Stimulated activated naive CD8-positive, alpha-beta T cell treated with anti-CD3 and anti-CD28 coated beads, Interleukin-15, Interleukin-2, amounts not matched to agents 100 U/mL and 50 U/mL, for 24 hours (primary cell): ENCODE measurements around the gene CARMIL1.
"Not testable (repeated sequence)": the region's sequence is repeated elsewhere in the genome, so short reads cannot be mapped to it uniquely, and the experiment has no call there.

Experiments
- ATAC-seq: fragments of 150-1000 bp; cut with Tn5 transposase; one replicate; pipeline ENCODE4 v1.10.0; 2021
- DNase-seq: peaks from one replicate; pipeline ENCODE4 v3.0.0; 2021

Gene CARMIL1

DNA sequence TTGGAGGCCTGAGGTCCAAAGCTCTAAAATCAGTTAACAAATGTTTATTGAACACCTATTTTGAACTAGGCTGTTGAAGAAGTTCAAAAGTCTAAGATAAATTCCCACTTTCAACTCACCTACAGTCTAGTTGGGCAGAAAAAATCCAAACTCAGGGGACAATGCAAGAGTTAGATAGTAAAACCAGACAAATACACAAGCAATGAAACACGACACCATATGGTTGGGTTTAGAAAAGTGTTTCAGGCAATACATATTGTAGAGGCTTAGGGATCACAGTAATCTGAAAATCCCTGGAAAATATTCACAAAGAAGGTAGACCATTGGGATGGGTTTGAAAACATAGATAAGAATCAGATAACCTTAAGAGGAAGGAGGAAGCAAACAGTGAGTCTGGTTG is 1.3 kb upstream of the CARMIL1 start:
- DNase-seq, result no peak
- no peak for ATAC-seq

DNA sequence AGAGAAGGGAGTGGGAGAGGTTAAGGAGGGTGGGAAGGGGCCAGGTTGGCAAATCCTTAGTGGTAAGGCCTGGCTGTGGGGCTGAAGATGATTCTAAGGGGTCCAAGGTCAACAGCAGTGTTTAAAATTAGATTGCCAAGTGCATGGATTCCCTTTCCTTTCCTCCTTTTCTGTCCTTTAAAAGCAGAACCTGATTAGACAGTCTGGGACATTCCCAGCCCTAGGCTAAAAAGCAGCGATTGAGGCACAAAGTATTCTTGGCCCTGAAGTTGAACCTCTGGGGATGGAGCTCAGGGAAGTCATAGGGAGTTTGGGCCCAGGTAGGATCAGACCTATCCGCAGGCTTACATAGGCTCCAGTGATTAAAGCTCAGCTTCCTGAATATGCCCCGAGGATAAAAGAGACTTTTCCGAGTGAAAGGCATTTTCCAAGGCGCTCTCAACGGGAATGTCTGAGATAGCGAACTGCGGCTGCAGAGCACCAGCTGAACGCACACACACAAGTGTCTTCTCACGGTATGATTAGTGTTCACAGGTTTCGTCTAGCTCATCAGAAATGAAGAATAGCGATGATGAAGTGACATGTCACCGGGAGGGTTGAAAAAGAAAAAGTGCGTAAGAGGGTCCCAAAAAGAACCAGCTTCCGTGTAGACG is 787 bp upstream of the CARMIL1 start:
- DNase-seq, result no peak
- ATAC-seq, result peak; percentile 29

DNA sequence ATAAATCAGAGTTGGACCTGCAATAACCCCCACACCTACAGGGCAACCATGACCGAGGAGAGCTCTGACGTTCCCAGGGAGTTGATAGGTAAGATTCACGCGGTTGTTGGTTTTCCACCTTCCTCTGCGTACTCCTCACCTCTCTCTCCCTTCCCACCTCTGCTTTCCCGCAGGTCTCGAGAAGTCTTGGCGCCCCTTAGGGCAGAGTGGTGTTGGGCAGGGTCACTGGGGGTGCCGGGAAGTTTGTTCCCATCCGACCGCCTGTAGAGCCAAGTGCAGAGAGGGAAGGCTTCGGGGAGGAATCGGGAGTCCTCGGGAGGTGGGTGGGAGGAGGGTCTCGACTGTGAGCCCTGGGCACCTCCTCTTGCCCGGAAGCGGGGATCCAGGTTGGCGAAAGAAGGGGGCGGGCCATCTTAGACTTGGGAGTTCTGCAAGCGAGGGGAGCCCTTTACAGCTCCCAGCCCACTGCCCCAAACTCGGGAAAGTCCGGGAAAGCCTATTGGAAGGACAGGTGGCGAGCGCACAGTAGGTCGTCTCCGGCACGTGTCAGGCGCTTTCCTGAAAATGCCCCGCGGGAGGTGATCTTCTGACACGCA is 672 bp downstream of the CARMIL1 start:
- DNase-seq, result peak; percentile 22
- ATAC-seq, result no peak

DNA sequence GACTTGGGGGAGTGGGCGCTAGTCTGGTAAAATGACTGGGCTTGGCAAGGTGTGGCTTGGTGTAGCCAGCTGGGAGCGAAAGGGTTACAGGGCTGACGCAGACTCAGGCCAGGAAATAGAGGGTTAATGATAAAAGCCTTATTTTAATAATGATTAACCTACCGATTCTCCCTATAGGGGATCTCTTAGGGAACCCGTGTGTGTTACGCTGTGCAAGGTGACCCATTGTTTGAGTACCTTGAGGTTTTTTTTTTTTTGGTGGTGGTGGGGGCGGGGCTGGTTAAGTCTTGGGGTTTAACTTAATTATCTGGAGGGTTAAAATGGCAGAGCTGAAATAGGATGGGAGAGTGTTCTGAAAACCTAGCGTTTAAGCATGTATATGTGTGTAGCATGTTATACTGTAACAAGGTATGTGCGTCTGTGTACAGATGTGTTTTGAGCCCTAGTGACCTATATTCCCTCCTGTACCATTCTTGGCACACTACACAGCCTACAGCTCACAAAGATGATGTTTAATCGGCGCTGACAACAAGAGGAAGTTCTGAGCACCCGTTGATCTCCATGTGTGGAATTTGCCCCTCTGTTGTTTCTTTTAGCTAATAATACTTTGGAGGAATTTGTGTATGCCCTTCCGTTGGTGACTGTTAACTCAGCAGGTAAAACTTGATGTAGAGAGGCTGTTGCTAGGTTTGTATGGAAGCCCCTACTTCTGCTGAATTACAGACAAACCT is 1.3 kb downstream of the CARMIL1 start:
- no peak for ATAC-seq
- DNase-seq, result peak; percentile 24

DNA sequence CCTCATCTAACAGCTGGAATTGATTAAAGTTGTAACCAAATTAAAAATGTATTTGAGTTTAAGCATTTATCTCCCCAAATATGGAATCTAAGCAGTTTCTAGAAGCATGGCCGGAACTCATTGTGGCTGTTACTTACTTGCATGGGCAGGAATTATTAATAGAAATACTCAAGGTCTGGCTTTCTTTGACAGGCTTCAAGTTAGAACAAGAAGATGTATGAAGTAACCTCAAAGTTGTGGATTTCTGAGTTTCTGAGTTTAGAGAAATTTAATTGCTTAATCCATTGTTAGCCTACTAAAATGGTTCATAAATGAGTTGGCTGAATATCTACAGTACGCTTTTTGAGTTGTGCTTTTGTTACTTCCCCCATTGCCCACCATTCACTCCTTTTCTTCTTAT is 7.7 kb downstream of the CARMIL1 start:
- DNase-seq (no peak), ATAC-seq (no peak)

DNA sequence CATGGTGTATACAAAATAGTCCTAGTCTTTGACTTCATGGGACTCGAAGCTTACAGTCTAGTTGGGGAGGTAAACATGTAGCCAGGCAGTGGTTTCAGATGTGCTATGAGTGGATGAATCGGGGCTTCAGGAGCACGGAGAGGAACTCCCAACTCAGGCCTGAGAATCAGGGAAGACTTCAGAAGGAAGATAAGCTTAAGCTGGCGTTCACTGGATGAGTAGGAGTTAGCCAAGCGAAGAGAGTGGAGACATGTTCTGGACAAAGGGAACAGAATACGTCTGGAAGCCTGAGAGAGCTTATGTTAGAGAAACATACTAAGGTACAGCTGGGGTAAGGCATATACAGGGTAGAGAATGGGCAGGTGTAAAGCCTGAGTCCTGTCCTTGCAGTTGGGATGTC is 8.8 kb downstream of the CARMIL1 start:
- DNase-seq, result no peak
- no peak for ATAC-seq

DNA sequence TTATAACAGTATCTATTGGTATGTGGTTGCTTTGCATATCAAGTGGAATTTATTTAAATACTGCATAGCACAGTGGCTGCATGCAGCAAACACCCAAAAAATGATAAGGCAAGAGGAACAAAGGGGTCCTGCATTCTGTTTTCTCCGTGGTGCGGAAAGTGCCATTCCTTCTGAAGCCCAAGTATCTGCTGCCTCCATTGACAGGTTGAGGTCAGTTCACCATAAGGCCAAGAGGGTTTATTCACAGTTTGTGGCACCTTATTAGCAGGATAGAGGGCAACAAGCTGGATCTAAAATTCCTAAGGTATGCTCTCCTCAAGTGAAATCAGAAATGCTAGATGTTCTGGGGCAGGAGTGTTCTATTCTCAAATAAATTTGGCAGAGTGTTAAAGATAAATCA is 9.3 kb downstream of the CARMIL1 start:
- ATAC-seq (no peak), DNase-seq (no peak)

DNA sequence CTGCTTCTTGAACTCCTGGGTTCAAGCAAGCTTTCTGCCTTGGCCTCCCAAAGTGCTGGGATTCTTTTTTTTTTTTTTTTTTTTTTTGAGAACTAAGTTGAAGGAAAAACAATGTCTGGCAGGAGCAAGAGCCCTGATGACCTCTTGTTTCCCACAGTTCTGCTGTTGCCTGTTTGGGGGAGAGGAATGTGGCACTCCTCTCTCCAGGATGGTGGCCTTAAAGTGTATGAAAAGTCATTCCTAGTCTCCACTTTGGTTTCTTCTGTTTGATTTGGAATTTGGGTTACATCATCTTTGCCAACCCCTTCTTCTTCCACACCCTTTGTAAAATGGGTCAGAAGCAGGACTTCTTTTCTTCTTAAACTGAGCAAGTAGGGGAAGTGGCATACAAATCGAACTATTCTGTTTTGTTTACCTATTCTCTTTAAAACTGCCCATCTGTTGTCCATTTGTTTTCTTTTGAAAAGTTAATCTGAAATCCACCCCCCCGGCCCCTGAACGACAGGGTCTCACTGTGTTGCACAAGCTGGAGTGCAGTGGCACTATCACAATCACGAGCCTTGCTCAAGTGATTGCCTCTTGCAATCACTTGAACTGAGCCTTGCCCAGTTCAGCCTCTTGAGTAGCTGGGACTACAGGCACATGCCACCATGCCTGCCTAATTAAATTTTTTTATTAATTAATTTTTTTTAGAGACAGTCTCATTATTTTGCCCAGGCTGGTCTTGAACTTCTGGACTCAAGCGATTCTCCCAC is 11.3 kb downstream of the CARMIL1 start:
- DNase-seq (no peak), ATAC-seq (no peak)

DNA sequence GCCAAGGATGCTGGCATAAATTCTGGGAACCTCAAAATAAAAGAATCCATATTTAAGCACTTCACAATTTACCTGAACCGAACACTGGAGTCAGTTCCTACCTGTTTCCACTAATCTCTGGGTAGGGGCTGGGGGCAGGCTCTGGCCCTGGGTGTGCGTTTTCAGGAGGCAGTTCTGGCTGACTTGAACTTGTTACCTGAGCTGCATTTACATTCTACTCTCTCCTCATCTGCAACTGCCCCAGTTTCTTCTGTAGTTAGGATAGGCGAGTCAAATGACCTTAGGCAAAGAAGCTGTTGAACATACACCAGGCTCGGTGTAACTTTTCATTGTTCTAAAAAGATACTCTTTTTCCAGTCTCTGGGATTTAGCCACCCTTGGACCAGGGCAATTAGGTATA is 13.2 kb downstream of the CARMIL1 start:
- ATAC-seq (no peak), DNase-seq (no peak)

DNA sequence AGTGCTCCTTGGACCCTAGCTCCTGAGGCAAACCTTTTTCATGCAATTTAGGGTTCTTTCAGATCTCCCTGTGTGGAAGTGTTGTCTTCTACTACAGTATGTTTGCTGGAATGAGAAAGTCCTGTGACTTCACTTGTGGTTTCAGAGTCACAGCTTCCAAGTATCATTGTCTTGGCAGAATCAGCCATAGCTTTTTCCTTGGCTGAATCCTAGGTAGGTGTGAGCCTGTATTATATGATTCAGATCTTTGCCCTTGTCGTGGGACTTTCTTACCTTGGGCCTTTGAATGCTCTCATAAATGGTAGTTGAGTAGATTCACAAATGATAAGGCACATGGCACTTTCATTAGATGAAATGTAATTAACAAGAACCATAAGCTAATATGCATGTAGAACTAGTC is 16.5 kb downstream of the CARMIL1 start:
- no peak for DNase-seq
- no peak for ATAC-seq

DNA sequence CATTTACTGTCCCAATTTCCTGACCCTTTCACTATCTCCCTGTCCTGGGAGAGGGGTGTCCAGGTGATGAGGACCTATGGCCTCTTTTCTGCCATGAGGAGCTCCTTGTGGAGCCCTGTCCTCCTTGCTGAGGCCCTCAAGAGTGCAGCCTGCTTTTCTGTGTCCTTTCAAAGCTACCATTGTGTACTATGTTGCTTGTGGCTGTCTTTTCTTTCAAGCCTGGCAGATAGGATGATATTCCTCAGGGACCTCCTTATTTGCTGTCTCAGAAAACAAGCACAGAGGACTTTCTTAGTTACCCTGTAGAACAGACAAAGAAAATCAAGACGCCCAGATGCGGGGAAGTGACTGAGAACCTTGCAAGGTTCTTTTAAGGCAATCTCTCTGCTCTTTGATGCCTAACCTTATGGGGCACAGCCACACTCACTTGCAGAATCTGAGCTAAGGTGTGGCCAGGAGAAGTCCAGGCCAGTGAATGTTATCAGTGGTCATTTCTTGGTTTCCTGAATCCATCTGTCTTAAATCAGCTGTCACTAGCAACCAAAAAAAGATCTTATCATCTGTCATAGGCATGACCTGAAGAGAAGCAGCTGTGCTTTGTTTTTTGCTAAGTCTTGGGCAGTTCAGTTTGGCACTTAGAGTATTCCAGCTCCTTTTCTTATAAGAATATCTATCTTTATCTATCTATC is 17.2 kb downstream of the CARMIL1 start:
- ATAC-seq (no peak), DNase-seq (no peak)

DNA sequence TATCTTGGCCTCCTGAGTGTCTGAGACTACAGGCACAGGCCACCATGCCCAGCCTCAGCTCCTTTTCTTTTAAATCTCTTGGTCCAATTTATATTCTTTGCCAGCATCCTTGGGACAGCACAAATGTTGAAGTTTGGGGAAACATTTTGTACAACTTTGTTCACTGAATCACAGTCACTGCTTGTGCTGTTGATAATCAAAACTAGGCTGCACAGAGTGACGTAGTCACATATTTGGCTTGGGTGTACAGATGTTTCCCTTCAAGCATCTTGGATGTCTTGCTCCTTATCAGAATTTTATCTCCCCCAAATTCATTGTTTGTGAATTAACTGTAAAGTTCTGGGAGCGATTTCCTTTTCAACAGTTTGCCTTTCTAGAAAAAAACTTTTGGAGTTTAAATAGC is 17.9 kb downstream of the CARMIL1 start:
- no peak for ATAC-seq

DNA sequence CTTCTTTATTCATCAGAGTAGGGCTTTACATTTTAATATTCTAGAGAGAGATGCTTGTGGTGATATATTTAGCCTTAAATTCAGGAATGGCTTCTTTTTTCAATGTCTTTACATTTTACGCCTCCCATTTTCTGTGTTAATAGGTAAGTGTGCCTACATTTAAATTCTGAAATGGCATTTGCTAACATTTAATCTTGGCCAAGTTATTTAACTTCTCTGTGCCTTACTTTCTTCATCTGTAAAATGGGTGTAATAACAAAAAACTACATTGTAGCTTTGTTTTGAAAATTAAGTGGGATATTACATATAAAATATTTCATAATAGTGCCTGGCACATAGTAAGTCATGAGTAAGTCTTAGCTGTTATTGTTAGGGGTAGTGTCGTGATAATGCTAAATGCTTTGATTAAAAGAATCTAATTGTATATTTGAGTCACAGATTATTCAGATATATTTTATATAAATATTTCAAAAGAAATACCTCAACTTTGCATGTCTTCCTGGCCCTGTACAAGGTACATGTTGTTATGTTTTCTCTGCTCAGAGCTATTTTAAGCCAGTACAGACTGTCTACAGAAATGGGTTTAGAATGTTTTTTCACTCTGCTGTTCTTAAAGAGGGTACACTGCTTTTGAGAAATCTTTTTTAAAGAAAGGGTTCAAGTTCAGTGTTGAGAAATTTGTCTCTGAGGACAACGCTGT is 18.8 kb downstream of the CARMIL1 start:
- DNase-seq (no peak), ATAC-seq (no peak)

More for the DNA sequence above, 17.9 kb downstream of the CARMIL1 start:
- DNase-seq, result no peak

DNA sequence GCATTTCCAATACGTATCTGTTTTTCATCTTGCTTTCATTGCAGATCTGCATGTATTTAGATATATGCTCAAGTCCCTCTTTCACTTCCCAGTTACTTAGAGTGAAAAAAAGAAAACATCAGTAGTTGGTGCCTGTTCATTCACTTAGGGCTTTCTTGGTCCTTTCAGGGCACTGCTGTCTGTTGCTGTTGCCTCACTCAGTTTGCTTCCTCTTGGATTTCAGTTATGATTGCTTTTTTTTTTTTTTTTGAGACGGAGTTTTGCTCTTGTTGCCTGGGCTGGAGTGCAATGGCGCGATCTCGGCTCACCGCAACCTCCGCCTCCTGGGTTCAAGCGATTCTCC is 19.3 kb downstream of the CARMIL1 start:
- DNase-seq, ATAC-seq: not testable (repeated sequence)

DNA sequence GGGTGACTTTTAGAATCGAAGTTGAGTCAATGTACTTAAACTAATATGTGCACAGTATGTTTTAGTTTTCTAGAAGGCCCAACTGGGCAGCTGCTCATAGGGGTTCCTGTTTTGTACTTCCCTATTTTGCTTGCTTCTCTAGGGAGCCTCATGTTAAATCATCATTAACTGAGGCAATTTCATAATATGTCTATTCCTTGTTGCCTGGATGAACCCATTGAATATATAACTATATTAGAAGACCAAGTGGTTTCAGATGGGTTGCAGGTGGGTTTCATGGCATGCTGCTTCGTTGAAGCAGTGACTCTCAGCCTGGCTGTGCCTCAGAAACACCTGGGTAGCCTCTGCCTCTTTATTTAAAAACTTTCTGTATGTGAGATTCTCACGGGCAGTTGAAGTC is 22.2 kb downstream of the CARMIL1 start:
- DNase-seq (no peak), ATAC-seq (no peak)

DNA sequence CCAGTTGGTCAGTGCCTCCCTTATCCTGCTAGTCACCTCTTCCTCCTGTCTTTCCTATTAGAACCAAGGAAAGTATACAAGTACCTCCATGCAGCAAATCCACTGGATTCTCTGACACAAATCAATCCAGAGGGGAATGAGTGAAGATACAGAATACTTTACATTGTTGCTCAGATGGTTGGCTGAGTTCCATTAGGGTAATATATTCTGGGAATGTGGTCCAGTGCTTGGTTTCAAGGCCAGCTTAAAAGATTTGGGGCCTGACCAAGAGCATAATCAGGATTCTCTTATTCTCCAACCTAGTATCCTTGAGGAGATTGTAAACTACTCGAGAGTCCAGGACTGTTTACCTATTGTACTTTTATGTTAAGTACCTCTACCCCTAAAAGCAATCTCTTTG is 23.0 kb downstream of the CARMIL1 start:
- DNase-seq, result no peak
- ATAC-seq, result no peak

DNA sequence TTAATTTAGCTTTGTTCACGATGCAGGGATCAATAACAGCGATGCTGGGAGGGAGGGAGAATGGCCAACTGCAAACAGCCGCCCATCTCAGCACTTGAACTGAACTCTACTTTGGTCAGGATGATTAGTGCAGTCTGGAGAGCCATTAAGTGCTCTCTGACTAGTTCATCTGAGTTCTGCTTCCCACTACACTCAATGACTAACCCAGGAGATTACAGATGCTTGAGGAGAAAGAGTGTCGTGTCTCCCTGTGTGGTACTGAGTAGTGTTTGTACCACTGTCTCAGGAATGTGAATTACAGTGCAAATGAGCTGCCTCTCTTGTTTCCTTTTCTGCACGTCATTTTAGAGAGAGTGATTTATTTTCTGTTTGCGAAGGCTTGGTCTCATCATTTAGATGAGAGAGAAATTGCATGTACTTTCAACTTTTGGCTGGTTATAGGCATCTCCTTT is 23.5 kb downstream of the CARMIL1 start:
- ATAC-seq, result no peak

DNA sequence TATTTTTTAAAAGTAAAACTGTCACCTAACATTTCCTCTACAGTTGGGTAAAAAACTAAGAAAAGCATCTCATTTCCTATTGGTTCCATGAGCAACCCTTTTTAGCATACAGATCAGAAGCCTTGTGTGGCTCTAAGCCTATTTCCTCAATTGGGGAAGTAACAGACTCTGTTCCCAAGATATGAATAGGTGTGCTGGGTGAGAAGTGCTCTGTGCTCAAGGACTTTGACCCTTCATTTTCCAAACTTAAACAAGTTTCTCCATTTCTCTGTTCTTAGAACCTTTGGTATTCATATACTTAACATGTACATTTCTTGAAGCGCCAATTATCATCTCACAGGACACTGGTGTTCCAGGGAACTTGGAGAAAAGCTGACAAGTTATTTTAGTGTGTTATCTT is 24.1 kb downstream of the CARMIL1 start:
- no peak for ATAC-seq
- no peak for DNase-seq

More for the DNA sequence above, 23.5 kb downstream of the CARMIL1 start:
- no peak for DNase-seq

DNA sequence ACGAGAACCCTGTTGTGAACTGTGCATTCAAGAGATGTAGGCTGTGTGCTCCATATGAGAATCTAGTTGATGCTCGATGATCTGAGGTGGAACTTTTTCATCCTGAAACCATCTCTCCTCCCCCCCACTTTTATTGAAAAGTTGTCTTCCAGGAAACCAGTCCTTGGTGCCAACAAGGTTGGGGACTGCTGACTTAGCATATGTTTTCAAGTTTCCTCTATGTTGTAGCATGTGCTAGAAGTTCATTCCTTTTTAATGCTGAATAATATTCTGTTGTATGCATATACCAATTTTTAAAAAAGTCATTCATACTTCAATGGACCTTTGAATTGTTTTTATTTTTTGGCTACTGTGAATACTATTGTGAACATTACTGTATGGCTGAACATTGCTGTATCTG is 27.2 kb downstream of the CARMIL1 start:
- ATAC-seq (no peak), DNase-seq (no peak)

DNA sequence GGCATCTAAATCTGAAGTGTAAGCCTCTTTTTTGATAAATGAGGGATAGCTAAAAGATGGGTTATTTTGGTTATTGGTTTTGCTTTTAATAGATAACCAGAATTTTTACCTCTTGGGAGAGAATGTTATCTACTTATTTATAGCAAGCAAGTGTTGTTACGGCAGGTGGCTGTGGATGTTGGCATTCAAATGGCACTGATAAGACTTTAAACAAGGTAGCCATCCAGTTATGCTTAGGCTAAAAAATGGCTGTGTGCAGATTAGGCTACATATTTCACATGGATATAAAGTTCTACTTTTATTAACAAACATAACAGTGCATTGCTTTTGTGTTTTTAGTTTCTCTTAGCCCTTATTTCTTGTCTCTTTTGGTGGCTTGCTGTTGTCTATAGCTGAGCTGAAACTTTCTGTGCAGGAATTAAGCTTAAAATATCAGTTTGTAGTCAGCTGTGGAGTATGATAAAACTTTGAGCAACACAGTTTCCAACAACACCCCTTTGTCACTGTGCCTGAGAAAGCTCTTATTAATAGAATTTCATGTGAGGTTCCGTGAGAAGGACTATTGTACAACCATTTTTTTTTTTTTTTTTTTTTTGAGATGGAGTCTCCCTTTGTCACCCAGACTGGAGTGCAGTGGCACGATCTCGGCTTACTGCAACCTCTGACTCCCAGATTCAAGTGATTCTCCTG is 28.8 kb downstream of the CARMIL1 start:
- DNase-seq, result no peak
- no peak for ATAC-seq

DNA sequence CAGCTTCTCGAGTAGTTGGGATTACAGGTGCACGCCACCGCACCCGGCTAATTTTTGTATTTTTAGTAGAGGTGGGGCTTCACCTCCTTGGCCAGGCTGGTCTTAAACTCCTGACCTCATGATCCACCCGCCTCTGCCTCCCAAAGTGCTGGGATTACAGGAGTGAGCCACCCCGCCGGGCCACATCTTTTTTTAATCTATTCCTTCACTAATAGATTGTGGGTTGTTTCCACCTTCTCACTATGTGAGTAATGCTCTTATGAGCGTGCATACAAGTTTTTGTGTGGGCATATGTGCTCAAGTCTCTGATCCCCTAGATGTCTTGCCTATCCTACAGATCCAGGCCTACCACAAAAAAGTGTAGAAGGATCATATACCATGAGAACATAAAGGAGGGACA is 30.7 kb downstream of the CARMIL1 start:
- DNase-seq, result no peak
- no peak for ATAC-seq
